Peyer's patch (tissue), 4 donors: Measurements from ENCODE around the gene PTGR1. TPM values are rescaled to one million over a fixed set of nuclear protein-coding genes. Genes with fewer than 3 reads are reported as not detected.
"Not testable (repeated sequence)": the region's sequence is repeated elsewhere in the genome, so short reads cannot be mapped to it uniquely, and the experiment has no call there.

Experiments
- DNase-seq, 3 donors: peaks; one replicate each; pipeline ENCODE4 v3.0.0-alpha.2; 2017 to 2019
- H3K27ac ChIP-seq, 4 donors: fragments of 200-600 bp; sonication (generic); one replicate each; pipeline ENCODE4 v1.5.1; 2016 to 2019
- H3K27me3 ChIP-seq, 2 donors: fragments of 200-600 bp; sonication (generic); one replicate each; pipeline ENCODE4 v1.5.1; 2019
- H3K36me3 ChIP-seq, 3 donors: fragments of 200-600 bp; sonication (generic); one replicate each; pipeline ENCODE4 v1.5.1; 2016 to 2019
- H3K4me1 ChIP-seq, 4 donors: fragments of 200-600 bp; sonication (generic); one replicate each; pipeline ENCODE4 v1.5.1; 2016 to 2019
- H3K4me3 ChIP-seq, 4 donors: fragments of 200-600 bp; sonication (generic); 1 replicate in 3 of 4; 2 replicates in 1 of 4; pipeline ENCODE4 v1.5.1; 2016 to 2019; ENCODE audit warnings: mild to moderate bottlenecking in 1 of 4
- H3K9me3 ChIP-seq, 4 donors: fragments of 200-600 bp; sonication (generic); one replicate each; pipeline ENCODE4 v1.5.1; 2016 to 2019; ENCODE audit warnings: mild to moderate bottlenecking in 1 of 4
- CTCF ChIP-seq, 6 experiments: fragments of 450-650 bp in 4 of 6; fragments of 200-600 bp in 2 of 6; sonication (generic) in 1 of 6; IDR thresholded peaks; one replicate each; pipeline ENCODE4 v1.5.1; 2017 to 2019; ENCODE audit warnings: antibody characterized with exemption in 6 of 6, mild to moderate bottlenecking in 3 of 6, moderate library complexity in 1 of 6
- POLR2A ChIP-seq, 2 donors: fragments of 450-650 bp; IDR thresholded peaks; one replicate each; pipeline ENCODE4 v1.5.1; 2017; ENCODE audit warnings: antibody characterized with exemption in 2 of 2, mild to moderate bottlenecking in 2 of 2, moderate library complexity in 2 of 2
- total RNA-seq, 4 donors: library from RNA; depleted of rRNA; stranded (reverse); fragments of >200 nt; gene quantifications; one replicate each; pipeline ENCODE4 v1.1.0, GENCODE V29; 2016

PTGR1 gene
- total RNA-seq, 4 donors from 2014 or later, result 142 to 948 (median 674) TPM

GRCh38 chr9:111622626-111623025 lies 23.2 kb upstream of the PTGR1 start:
- no peaks in the 10 kb centered on the region for H3K27me3 ChIP-seq
- TF ChIP-seq POLR2A (IDR thresholded peaks at IDR 0.05) (no peak), CTCF (IDR thresholded peaks at IDR 0.05) (no peak)
- no peak overlapping the region for H3K4me3 ChIP-seq
- peak in 1 of 3 donors; percentile 75 for DNase-seq
- no peaks in the 10 kb centered on the region for H3K36me3 ChIP-seq
- peak overlapping the region in 1 of 4 donors; percentile 2 for H3K27ac ChIP-seq
- H3K9me3 ChIP-seq, result no peaks in the 10 kb centered on the region
- H3K4me1 ChIP-seq, result peaks cover 0 to 10% (median 0%) of the 10 kb centered on the region in 4 donors

- Histone ChIP-seq H3K27ac (no peak overlapping the region), H3K27me3 (no peaks in the 10 kb centered on the region), H3K4me3 (no peak overlapping the region), H3K4me1 (peaks cover 0 to 6% (median 0%) of the 10 kb centered on the region in 4 donors), H3K9me3 (no peaks in the 10 kb centered on the region), H3K36me3 (no peaks in the 10 kb centered on the region)
- TF ChIP-seq CTCF (IDR thresholded peaks at IDR 0.05), result peak; percentile 46 to 78 (median 71)
- TF ChIP-seq POLR2A (IDR thresholded peaks at IDR 0.05), result no peak
- DNase-seq, result peak in 1 of 3 donors; percentile 58
Measured at GRCh38 chr9:111621895-111622480, 22.5 kb upstream of the PTGR1 start.

GRCh38 chr9:111617349-111617748 lies 17.9 kb upstream of the PTGR1 start:
- H3K9me3 ChIP-seq, H3K36me3 ChIP-seq, H3K27me3 ChIP-seq, H3K27ac ChIP-seq, DNase-seq, H3K4me3 ChIP-seq, H3K4me1 ChIP-seq: not testable (repeated sequence)

- Histone ChIP-seq H3K36me3 (no peaks in the 10 kb centered on the region), H3K9me3 (no peaks in the 10 kb centered on the region), H3K27ac (no peak overlapping the region), H3K27me3 (no peaks in the 10 kb centered on the region), H3K4me1 (peaks cover 0 to 6% (median 0%) of the 10 kb centered on the region in 4 donors), H3K4me3 (no peak overlapping the region)
- DNase-seq, result no peak
- TF ChIP-seq POLR2A (IDR thresholded peaks at IDR 0.05), result no peak
- TF ChIP-seq CTCF (IDR thresholded peaks at IDR 0.05), result no peak
Measured at GRCh38 chr9:111615928-111616327, 16.5 kb upstream of the PTGR1 start.

GRCh38 chr9:111613436-111614040 lies 14.1 kb upstream of the PTGR1 start:
- Histone ChIP-seq H3K27ac (peak overlapping the region in 1 of 4 donors; percentile 67), H3K27me3 (no peaks in the 10 kb centered on the region), H3K4me3 (no peak overlapping the region), H3K36me3 (no peaks in the 10 kb centered on the region), H3K9me3 (no peaks in the 10 kb centered on the region), H3K4me1 (peaks cover 0 to 17% (median 0%) of the 10 kb centered on the region in 4 donors)
- TF ChIP-seq POLR2A (IDR thresholded peaks at IDR 0.05) (no peak), CTCF (IDR thresholded peaks at IDR 0.05) (peak in 3 of 6 experiments; percentile 47 to 60 (median 57))
- peak in 1 of 3 donors; percentile 54 for DNase-seq

GRCh38 chr9:111610845-111611244 lies 11.4 kb upstream of the PTGR1 start:
- Histone ChIP-seq H3K27me3 (no peaks in the 10 kb centered on the region), H3K4me1 (peaks cover 0 to 22% (median 0%) of the 10 kb centered on the region in 4 donors), H3K36me3 (no peaks in the 10 kb centered on the region), H3K9me3 (no peaks in the 10 kb centered on the region), H3K4me3 (no peak overlapping the region), H3K27ac (no peak overlapping the region)
- TF ChIP-seq CTCF (IDR thresholded peaks at IDR 0.05), result no peak
- no peak for TF ChIP-seq POLR2A (IDR thresholded peaks at IDR 0.05)
- no peak for DNase-seq
